PC-9 (cell line): Measurements from ENCODE around the gene BCKDHA.

ENCODE experiments used
- EZH2 ChIP-seq: fragments of 200-600 bp; sonication (generic); IDR thresholded peaks from 2 replicates; pipeline ENCODE4 v1.8.0; 2017; ENCODE audit warnings: antibody characterized with exemption, low read depth
- TF ChIP-seq, protein P1 (sequence below): fragments of 200-600 bp; sonication (generic); conservative IDR thresholded peaks from 2 replicates; pipeline ENCODE4 v1.6.1; 2017; ENCODE audit warnings: mixed run types, antibody characterized with exemption, mild to moderate bottlenecking, moderate library complexity

DNA sequence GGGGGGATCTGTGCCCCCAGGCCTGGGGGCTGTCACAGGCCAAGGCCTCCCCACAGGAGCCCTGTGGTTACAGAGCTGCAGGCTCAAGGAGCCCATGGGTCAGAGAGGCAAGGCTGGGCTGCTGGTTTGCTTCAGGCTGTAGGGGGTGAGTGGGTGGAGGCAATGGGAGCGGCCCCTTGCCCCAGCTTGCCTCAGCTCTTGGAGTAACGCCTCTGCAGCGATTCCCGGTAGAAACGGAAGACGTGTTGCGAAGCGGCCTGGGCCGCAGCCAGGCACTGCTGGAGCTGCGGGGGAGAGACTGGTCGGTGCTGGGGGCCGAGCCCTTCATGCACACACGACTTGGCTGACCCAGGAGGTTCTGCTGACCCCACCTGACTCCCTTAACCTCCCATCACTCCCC lies 11.2 kb upstream of the BCKDHA start:
- TF ChIP-seq, protein P1, sequence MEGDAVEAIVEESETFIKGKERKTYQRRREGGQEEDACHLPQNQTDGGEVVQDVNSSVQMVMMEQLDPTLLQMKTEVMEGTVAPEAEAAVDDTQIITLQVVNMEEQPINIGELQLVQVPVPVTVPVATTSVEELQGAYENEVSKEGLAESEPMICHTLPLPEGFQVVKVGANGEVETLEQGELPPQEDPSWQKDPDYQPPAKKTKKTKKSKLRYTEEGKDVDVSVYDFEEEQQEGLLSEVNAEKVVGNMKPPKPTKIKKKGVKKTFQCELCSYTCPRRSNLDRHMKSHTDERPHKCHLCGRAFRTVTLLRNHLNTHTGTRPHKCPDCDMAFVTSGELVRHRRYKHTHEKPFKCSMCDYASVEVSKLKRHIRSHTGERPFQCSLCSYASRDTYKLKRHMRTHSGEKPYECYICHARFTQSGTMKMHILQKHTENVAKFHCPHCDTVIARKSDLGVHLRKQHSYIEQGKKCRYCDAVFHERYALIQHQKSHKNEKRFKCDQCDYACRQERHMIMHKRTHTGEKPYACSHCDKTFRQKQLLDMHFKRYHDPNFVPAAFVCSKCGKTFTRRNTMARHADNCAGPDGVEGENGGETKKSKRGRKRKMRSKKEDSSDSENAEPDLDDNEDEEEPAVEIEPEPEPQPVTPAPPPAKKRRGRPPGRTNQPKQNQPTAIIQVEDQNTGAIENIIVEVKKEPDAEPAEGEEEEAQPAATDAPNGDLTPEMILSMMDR, result no peak
- TF ChIP-seq EZH2, result no peak
